Activated T-cell treated with anti-CD3 and anti-CD28 coated beads, Interleukin-2, amount 50 U/mL, for 4 hours (primary cell): Measurements from ENCODE around the gene STARD9. TPM values are rescaled to one million over a fixed set of nuclear protein-coding genes. Genes with fewer than 3 reads are reported as not detected.
"Not testable (repeated sequence)": the region's sequence is repeated elsewhere in the genome, so short reads cannot be mapped to it uniquely, and the experiment has no call there.

Experiments used
- ATAC-seq, 2 donors: fragments of 200-7000 bp; cut with Tn5 transposase; one replicate each; pipeline ENCODE4 v1.10.0; 2021
- DNase-seq: peaks from one replicate; pipeline ENCODE4 v3.0.0-alpha.2; 2020
- H3K27me3 Mint-ChIP-seq: one replicate; pipeline ENCODE4 v1.8.0; 2021; ENCODE audit warnings: low read depth, mixed read lengths
- H3K36me3 Mint-ChIP-seq: one replicate; pipeline ENCODE4 v1.8.0; 2022; ENCODE audit warnings: mixed read lengths; ENCODE audit not compliant: insufficient read depth
- H3K4me1 Mint-ChIP-seq: one replicate; pipeline ENCODE4 v1.8.0; 2021; ENCODE audit warnings: low read depth, mixed read lengths
- H3K4me3 Mint-ChIP-seq: one replicate; pipeline ENCODE4 v1.8.0; 2021; ENCODE audit warnings: mild to moderate bottlenecking, moderate library complexity, mixed read lengths
- H3K9me3 Mint-ChIP-seq: one replicate; pipeline ENCODE4 v1.8.0; 2021; ENCODE audit warnings: mixed read lengths
- total RNA-seq, 3 donors: library from RNA; stranded (reverse); gene quantifications; one replicate each; pipeline ENCODE4 v1.2.1, GENCODE V29; 2021

Gene STARD9
- total RNA-seq, 3 donors from 2014 or later, result 1.9 to 3.6 (median 3.0) TPM

GRCh38 chr15:42742149-42742548, 166.7 kb downstream of the STARD9 start:
- peaks cover 10% of the 10 kb centered on the region for H3K36me3 Mint-ChIP-seq
- ATAC-seq (no peak), DNase-seq (no peak)
- no peaks in the 10 kb centered on the region for H3K27me3 Mint-ChIP-seq
- H3K4me3 Mint-ChIP-seq, result no peak overlapping the region
- peaks cover 5% of the 10 kb centered on the region for H3K4me1 Mint-ChIP-seq
- no peaks in the 10 kb centered on the region for H3K9me3 Mint-ChIP-seq

GRCh38 chr15:42744195-42744594, 168.8 kb downstream of the STARD9 start:
- DNase-seq, result no peak
- Mint-ChIP-seq H3K36me3 (peaks cover 13% of the 10 kb centered on the region), H3K9me3 (no peaks in the 10 kb centered on the region), H3K4me3 (no peak overlapping the region), H3K27me3 (no peaks in the 10 kb centered on the region), H3K4me1 (no peaks in the 10 kb centered on the region)
- no peak for ATAC-seq

GRCh38 chr15:42749266-42749665, 173.9 kb downstream of the STARD9 start:
- Mint-ChIP-seq H3K27me3 (no peaks in the 10 kb centered on the region), H3K4me1 (no peaks in the 10 kb centered on the region), H3K36me3 (peaks cover 51% of the 10 kb centered on the region), H3K4me3 (no peak overlapping the region), H3K9me3 (peaks cover 5% of the 10 kb centered on the region)
- DNase-seq, result no peak
- ATAC-seq, result no peak

GRCh38 chr15:42750306-42750705, 174.9 kb downstream of the STARD9 start:
- Mint-ChIP-seq H3K36me3 (peaks cover 52% of the 10 kb centered on the region), H3K4me3 (no peak overlapping the region), H3K27me3 (no peaks in the 10 kb centered on the region)

GRCh38 chr15:42759093-42759492, 183.7 kb downstream of the STARD9 start:
- ATAC-seq (no peak), DNase-seq (no peak)
- peaks cover 27% of the 10 kb centered on the region for H3K36me3 Mint-ChIP-seq
- no peak overlapping the region for H3K4me3 Mint-ChIP-seq
- peaks cover 24% of the 10 kb centered on the region for H3K9me3 Mint-ChIP-seq
- no peaks in the 10 kb centered on the region for H3K4me1 Mint-ChIP-seq
- H3K27me3 Mint-ChIP-seq, result no peaks in the 10 kb centered on the region

More at GRCh38 chr15:42750306-42750705, 174.9 kb downstream of the STARD9 start:
- Mint-ChIP-seq H3K4me1 (no peaks in the 10 kb centered on the region), H3K9me3 (peaks cover 5% of the 10 kb centered on the region)
- DNase-seq, result no peak
- no peak for ATAC-seq

- H3K9me3 Mint-ChIP-seq, result peaks cover 32% of the 10 kb centered on the region
- no peaks in the 10 kb centered on the region for H3K27me3 Mint-ChIP-seq
- no peaks in the 10 kb centered on the region for H3K4me1 Mint-ChIP-seq
- no peak for DNase-seq
- peaks cover 36% of the 10 kb centered on the region for H3K36me3 Mint-ChIP-seq
- no peak overlapping the region for H3K4me3 Mint-ChIP-seq
- no peak for ATAC-seq
These were observed 185.4 kb downstream of the STARD9 start for GRCh38 chr15:42760759-42761158.

GRCh38 chr15:42761813-42762212, 186.4 kb downstream of the STARD9 start:
- H3K27me3 Mint-ChIP-seq, ATAC-seq, DNase-seq, H3K4me1 Mint-ChIP-seq, H3K4me3 Mint-ChIP-seq: not testable (repeated sequence)
- H3K36me3 Mint-ChIP-seq, result peaks cover 45% of the 10 kb centered on the region
- H3K9me3 Mint-ChIP-seq, result peaks cover 42% of the 10 kb centered on the region

GRCh38 chr15:42764154-42764731, 188.8 kb downstream of the STARD9 start:
- not testable (repeated sequence) for H3K4me3 Mint-ChIP-seq, H3K27me3 Mint-ChIP-seq, ATAC-seq, DNase-seq, H3K4me1 Mint-ChIP-seq
- Mint-ChIP-seq H3K9me3 (peaks cover 50% of the 10 kb centered on the region), H3K36me3 (peaks cover 64% of the 10 kb centered on the region)

- DNase-seq, H3K27me3 Mint-ChIP-seq, H3K4me3 Mint-ChIP-seq, ATAC-seq, H3K4me1 Mint-ChIP-seq: not testable (repeated sequence)
- Mint-ChIP-seq H3K9me3 (peaks cover 43% of the 10 kb centered on the region), H3K36me3 (peaks cover 64% of the 10 kb centered on the region)
These were observed 190.7 kb downstream of the STARD9 start for GRCh38 chr15:42766109-42766508.

Other genes with a start within 250 kb of the STARD9 start
- gene CAPN3, start 216.1 kb upstream of the STARD9 start, total RNA-seq, result 1 to 10 TPM in 2 of 3 donors, under 1 TPM in 1; 0.33 to 1.9 (median 1.5) TPM
- 10 to 100 TPM; 40.9 to 42.5 (median 41.4) TPM for gene ZNF106, start 84.5 kb upstream of the STARD9 start, total RNA-seq
- gene SNAP23, start 80.0 kb upstream of the STARD9 start, total RNA-seq, result 10 to 100 TPM; 40.2 to 49.6 (median 45.5) TPM
- gene LRRC57, start 26.8 kb upstream of the STARD9 start, total RNA-seq, result 10 to 100 TPM; 13.6 to 17.0 (median 15.8) TPM
- 10 to 100 TPM; 41.6 to 48.8 (median 44.4) TPM for gene HAUS2, start 26.8 kb upstream of the STARD9 start, total RNA-seq
- gene CDAN1, start 161.5 kb downstream of the STARD9 start, total RNA-seq, result 10 to 100 TPM; 12.8 to 17.1 (median 13.7) TPM